ENCODE data around the gene RPL38.

Gene RPL38

DNA sequence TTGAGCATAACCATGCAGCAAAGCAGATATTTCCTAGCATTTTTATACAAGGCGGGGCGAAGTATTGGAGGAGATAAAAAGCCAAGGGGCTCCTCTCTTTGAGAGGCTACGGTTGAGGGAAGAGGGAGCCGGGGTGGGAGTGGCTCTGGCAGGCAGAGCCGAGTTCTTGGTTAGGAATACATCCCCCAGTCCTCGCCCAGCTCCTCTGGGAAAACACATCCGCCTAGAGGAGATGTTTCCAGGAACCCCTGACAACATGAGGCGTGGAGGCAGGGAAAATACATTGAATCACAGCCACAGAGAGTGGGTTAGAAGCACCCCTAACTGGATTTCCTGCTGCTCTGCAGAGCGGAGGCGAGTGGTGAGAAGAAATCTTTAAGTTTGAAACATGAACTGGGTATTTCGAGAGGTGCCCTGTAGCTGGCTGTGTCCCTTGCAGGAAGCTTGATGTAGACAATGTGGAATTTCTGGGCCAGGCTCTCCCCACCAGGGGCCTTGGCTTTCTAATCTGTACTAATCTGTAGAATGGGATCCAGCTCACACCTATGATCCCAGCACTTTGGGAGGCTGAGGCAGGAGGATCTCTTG lies 37.2 kb downstream of the RPL38 start:
- TF ChIP-seq BACH2 (CRISPR knock-in tag; IDR thresholded peaks at IDR 0.05; ENCODE audit: borderline replicate concordance) (no peak), ZFP3 (CRISPR knock-in tag; IDR thresholded peaks at IDR 0.05) (no peak), TOX (CRISPR knock-in tag; IDR thresholded peaks at IDR 0.05; ENCODE audit: borderline replicate concordance) (no peak), ZC3H10 (CRISPR knock-in tag; IDR thresholded peaks at IDR 0.05) (no peak), PPARA (CRISPR knock-in tag; IDR thresholded peaks at IDR 0.05; ENCODE audit: borderline replicate concordance) (no peak), RARB (CRISPR knock-in tag; IDR thresholded peaks at IDR 0.05) (no peak), ZNF8 (CRISPR knock-in tag; IDR thresholded peaks at IDR 0.05) (no peak), ZFP30 (CRISPR knock-in tag; IDR thresholded peaks at IDR 0.05) (no peak), SNAI2 (CRISPR knock-in tag; IDR thresholded peaks at IDR 0.05) (no peak), GLIS3 (CRISPR knock-in tag; IDR thresholded peaks at IDR 0.05) (no peak)
- TF ChIP-seq, protein P1, sequence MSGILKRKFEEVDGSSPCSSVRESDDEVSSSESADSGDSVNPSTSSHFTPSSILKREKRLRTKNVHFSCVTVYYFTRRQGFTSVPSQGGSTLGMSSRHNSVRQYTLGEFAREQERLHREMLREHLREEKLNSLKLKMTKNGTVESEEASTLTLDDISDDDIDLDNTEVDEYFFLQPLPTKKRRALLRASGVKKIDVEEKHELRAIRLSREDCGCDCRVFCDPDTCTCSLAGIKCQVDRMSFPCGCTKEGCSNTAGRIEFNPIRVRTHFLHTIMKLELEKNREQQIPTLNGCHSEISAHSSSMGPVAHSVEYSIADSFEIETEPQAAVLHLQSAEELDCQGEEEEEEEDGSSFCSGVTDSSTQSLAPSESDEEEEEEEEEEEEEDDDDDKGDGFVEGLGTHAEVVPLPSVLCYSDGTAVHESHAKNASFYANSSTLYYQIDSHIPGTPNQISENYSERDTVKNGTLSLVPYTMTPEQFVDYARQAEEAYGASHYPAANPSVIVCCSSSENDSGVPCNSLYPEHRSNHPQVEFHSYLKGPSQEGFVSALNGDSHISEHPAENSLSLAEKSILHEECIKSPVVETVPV (CRISPR knock-in tag; IDR thresholded peaks at IDR 0.05), result no peak
- TF ChIP-seq, protein P2, sequence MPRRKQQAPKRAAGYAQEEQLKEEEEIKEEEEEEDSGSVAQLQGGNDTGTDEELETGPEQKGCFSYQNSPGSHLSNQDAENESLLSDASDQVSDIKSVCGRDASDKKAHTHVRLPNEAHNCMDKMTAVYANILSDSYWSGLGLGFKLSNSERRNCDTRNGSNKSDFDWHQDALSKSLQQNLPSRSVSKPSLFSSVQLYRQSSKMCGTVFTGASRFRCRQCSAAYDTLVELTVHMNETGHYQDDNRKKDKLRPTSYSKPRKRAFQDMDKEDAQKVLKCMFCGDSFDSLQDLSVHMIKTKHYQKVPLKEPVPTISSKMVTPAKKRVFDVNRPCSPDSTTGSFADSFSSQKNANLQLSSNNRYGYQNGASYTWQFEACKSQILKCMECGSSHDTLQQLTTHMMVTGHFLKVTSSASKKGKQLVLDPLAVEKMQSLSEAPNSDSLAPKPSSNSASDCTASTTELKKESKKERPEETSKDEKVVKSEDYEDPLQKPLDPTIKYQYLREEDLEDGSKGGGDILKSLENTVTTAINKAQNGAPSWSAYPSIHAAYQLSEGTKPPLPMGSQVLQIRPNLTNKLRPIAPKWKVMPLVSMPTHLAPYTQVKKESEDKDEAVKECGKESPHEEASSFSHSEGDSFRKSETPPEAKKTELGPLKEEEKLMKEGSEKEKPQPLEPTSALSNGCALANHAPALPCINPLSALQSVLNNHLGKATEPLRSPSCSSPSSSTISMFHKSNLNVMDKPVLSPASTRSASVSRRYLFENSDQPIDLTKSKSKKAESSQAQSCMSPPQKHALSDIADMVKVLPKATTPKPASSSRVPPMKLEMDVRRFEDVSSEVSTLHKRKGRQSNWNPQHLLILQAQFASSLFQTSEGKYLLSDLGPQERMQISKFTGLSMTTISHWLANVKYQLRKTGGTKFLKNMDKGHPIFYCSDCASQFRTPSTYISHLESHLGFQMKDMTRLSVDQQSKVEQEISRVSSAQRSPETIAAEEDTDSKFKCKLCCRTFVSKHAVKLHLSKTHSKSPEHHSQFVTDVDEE (CRISPR knock-in tag; IDR thresholded peaks at IDR 0.05), result no peak
- TF ChIP-seq, protein P3, sequence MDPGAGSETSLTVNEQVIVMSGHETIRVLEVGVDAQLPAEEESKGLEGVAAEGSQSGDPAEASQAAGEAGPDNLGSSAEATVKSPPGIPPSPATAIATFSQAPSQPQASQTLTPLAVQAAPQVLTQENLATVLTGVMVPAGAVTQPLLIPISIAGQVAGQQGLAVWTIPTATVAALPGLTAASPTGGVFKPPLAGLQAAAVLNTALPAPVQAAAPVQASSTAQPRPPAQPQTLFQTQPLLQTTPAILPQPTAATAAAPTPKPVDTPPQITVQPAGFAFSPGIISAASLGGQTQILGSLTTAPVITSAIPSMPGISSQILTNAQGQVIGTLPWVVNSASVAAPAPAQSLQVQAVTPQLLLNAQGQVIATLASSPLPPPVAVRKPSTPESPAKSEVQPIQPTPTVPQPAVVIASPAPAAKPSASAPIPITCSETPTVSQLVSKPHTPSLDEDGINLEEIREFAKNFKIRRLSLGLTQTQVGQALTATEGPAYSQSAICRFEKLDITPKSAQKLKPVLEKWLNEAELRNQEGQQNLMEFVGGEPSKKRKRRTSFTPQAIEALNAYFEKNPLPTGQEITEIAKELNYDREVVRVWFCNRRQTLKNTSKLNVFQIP (CRISPR knock-in tag; IDR thresholded peaks at IDR 0.05; ENCODE audit: borderline replicate concordance, low read depth), result no peak
- no peak for ATAC-seq

DNA sequence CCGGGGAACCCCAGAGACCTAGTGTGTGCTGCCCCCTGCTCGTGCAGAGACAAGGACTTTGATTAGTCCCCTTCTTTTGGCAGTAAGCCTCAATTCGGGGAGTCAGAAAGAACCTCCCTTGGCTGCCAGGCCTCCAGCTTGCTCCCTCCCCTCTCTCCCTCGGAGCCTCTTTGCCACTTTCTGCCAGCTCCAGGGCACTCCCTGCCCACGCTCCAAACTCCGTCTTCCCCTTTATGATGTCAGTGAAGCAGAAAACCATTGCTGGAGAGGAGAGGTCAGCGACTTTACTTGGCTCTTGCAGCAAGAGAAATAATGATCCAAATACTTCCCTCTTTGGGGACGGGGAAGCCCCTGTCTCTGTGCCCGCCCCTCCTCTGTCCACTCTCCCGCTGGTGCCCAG lies 38.0 kb downstream of the RPL38 start:
- TF ChIP-seq, protein P2 (CRISPR knock-in tag; IDR thresholded peaks at IDR 0.05), result no peak
- no peak for TF ChIP-seq ZC3H10 (CRISPR knock-in tag; IDR thresholded peaks at IDR 0.05)
- TF ChIP-seq CSDC2 (CRISPR knock-in tag; IDR thresholded peaks at IDR 0.05), result no peak
- TF ChIP-seq ZFP3 (CRISPR knock-in tag; IDR thresholded peaks at IDR 0.05), result no peak
- TF ChIP-seq, protein P4, sequence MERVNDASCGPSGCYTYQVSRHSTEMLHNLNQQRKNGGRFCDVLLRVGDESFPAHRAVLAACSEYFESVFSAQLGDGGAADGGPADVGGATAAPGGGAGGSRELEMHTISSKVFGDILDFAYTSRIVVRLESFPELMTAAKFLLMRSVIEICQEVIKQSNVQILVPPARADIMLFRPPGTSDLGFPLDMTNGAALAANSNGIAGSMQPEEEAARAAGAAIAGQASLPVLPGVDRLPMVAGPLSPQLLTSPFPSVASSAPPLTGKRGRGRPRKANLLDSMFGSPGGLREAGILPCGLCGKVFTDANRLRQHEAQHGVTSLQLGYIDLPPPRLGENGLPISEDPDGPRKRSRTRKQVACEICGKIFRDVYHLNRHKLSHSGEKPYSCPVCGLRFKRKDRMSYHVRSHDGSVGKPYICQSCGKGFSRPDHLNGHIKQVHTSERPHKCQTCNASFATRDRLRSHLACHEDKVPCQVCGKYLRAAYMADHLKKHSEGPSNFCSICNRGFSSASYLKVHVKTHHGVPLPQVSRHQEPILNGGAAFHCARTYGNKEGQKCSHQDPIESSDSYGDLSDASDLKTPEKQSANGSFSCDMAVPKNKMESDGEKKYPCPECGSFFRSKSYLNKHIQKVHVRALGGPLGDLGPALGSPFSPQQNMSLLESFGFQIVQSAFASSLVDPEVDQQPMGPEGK (CRISPR knock-in tag; IDR thresholded peaks at IDR 0.05; ENCODE audit: borderline replicate concordance), result no peak
- no peak for TF ChIP-seq RARB (CRISPR knock-in tag; IDR thresholded peaks at IDR 0.05)
- no peak for TF ChIP-seq ISL1 (CRISPR knock-in tag; IDR thresholded peaks at IDR 0.05)
- TF ChIP-seq TOX (CRISPR knock-in tag; IDR thresholded peaks at IDR 0.05; ENCODE audit: borderline replicate concordance), result no peak
- TF ChIP-seq TCF4 (CRISPR knock-in tag; IDR thresholded peaks at IDR 0.05; ENCODE audit: borderline replicate concordance), result no peak
- TF ChIP-seq ARNTL (CRISPR knock-in tag; IDR thresholded peaks at IDR 0.05; ENCODE audit: borderline replicate concordance, low read depth), result no peak
- TF ChIP-seq, protein P3 (CRISPR knock-in tag; IDR thresholded peaks at IDR 0.05; ENCODE audit: borderline replicate concordance, low read depth), result no peak
- TF ChIP-seq GLIS3 (CRISPR knock-in tag; IDR thresholded peaks at IDR 0.05), result no peak
- no peak for TF ChIP-seq PPARA (CRISPR knock-in tag; IDR thresholded peaks at IDR 0.05; ENCODE audit: borderline replicate concordance)
- TF ChIP-seq, protein P1 (CRISPR knock-in tag; IDR thresholded peaks at IDR 0.05), result no peak
- TF ChIP-seq SNAI2 (CRISPR knock-in tag; IDR thresholded peaks at IDR 0.05), result no peak
- TF ChIP-seq ZNF70 (CRISPR knock-in tag; IDR thresholded peaks at IDR 0.05), result no peak
- TF ChIP-seq ZNF8 (CRISPR knock-in tag; IDR thresholded peaks at IDR 0.05), result no peak
- ATAC-seq, result no peak

Data from SK-N-SH treated with all-trans-retinoic acid at 6 μM for 48 hours (cell line).